Spleen (tissue), 11 donors: Measurements from ENCODE around the gene CRNN. TPM values are rescaled to one million over a fixed set of nuclear protein-coding genes. Genes with fewer than 3 reads are reported as not detected.

ENCODE experiments used
- DNase-seq: peaks from one replicate; pipeline ENCODE4 v3.0.0-alpha.2; 2020
- H3K27ac ChIP-seq, 8 donors: fragments of 200-600 bp; sonication (generic) in 7 of 8; 1 replicate in 4 of 8; 2 replicates in 4 of 8; pipeline versions ENCODE4 v1.5.0 to v1.8.0; 2016 to 2021; ENCODE audit warnings: inconsistent platforms in 4 of 8, mild to moderate bottlenecking in 4 of 8, moderate library complexity in 1 of 8
- H3K27me3 ChIP-seq, 7 donors: fragments of 200-600 bp; sonication (generic) in 6 of 7; replicated peaks in 1 of 7; 1 replicate in 4 of 7; 2 replicates in 3 of 7; pipeline versions ENCODE4 v1.5.0 to v1.8.0; 2016 to 2021; ENCODE audit warnings: inconsistent platforms in 3 of 7, mild to moderate bottlenecking in 1 of 7
- H3K36me3 ChIP-seq, 6 donors: fragments of 200-600 bp; sonication (generic) in 5 of 6; 1 replicate in 4 of 6; 2 replicates in 2 of 6; pipeline versions ENCODE4 v1.5.0 to v1.8.0; 2016 to 2021; ENCODE audit warnings: inconsistent platforms in 2 of 6
- H3K4me1 ChIP-seq, 6 donors: fragments of 200-600 bp; sonication (generic) in 5 of 6; 1 replicate in 3 of 6; 2 replicates in 3 of 6; pipeline versions ENCODE4 v1.5.0 to v1.8.0; 2016 to 2021; ENCODE audit warnings: inconsistent platforms in 3 of 6
- H3K4me3 ChIP-seq, 8 donors: fragments of 200-600 bp; sonication (generic) in 7 of 8; 1 replicate in 4 of 8; 2 replicates in 4 of 8; pipeline versions ENCODE4 v1.5.0 to v1.8.0; 2016 to 2021; ENCODE audit warnings: inconsistent platforms in 4 of 8, mild to moderate bottlenecking in 4 of 8, moderate library complexity in 2 of 8
- H3K9me3 ChIP-seq, 8 donors: fragments of 200-600 bp; sonication (generic) in 7 of 8; 1 replicate in 4 of 8; 2 replicates in 4 of 8; pipeline versions ENCODE4 v1.5.0 to v1.8.0; 2016 to 2021; ENCODE audit warnings: inconsistent platforms in 4 of 8
- POLR2A ChIP-seq, 3 donors: fragments of 450-650 bp; IDR thresholded peaks; one replicate each; pipeline ENCODE4 v1.5.1; 2017; ENCODE audit warnings: antibody characterized with exemption in 3 of 3, mild to moderate bottlenecking in 1 of 3
- POLR2AphosphoS5 ChIP-seq, 3 donors: sonication (generic); formaldehyde crosslinking; IDR thresholded peaks; one replicate each; pipeline ENCODE4 v1.5.1; 2017; ENCODE audit warnings: antibody characterized with exemption in 3 of 3
- WGBS, 5 donors: extraction: QIAGEN DNeasy Blood & Tissue Kit in 3 of 5; methylation state at CpG; one replicate each; pipeline versions ENCODE4 v1.1.5 to v1.1.7; 2013 to 2018; 5-methylcytosine and 5-hydroxymethylcytosine counted together
- intact Hi-C: fragments of 100-400 bp; cut with DNase I; formaldehyde crosslinking; loops from one replicate; pipeline ENCODE4 v1.15.0; 2023; ENCODE audit warnings: low total_unique reads
- polyA plus RNA-seq, 3 donors: library from polyadenylated mRNA; stranded (reverse); fragments of 200-250 nt; gene quantifications; one replicate each; pipeline ENCODE4 v1.2.1, GENCODE V29; 2013
- total RNA-seq, 7 donors: library from RNA; depleted of rRNA in 3 of 7; stranded (reverse); fragments of >200 nt in 3 of 7; fragmentation: NEBNext Ultra II Directional in 4 of 7; extraction: Animal tissue kit (Norgen Biotek cat#: 25700) in 4 of 7; gene quantifications; one replicate each; pipeline versions ENCODE4 v1.1.0 to v1.2.1, GENCODE V29; 2016 to 2021
- TF ChIP-seq, protein P1 (sequence below), 11 experiments: fragments of 200-600 bp in 7 of 11; fragments of 450-650 bp in 4 of 11; sonication (generic) in 4 of 11; IDR thresholded peaks in 8 of 11; conservative IDR thresholded peaks in 3 of 11; 1 replicate in 7 of 11; 2 replicates in 4 of 11; pipeline versions ENCODE4 v1.4.0 to v1.8.0; 2016 to 2021; ENCODE audit warnings: antibody characterized with exemption in 11 of 11, inconsistent platforms in 4 of 11, mild to moderate bottlenecking in 1 of 11
- donor health status: healthy with polysubstance abuse.
- donor health status: DM: no; HTN: no; CAD: no; lungs with moderate emphysema.
- donor health status: DM: no; HTN: no; CAD: no.
- donor health status: Bipolar disorder and iron deficiency.
- donor health status: healthy.
- donor health status: DM: no; HTN: no; CAD: no.
- donor health status: DM: yes; HTN: yes; CAD: no.

Gene CRNN
- total and polyA plus RNA-seq, 10 donors = 0.11 to 2.2 (median 0.39) TPM; not detected in 7

GRCh38 chr1:152447484-152447883 is 33.4 kb upstream of the CRNN start:
- intact Hi-C loops = no loop called here
- Histone ChIP-seq H3K4me1 (peaks cover 0 to 9% (median 0%) of the 10 kb centered on the region in 6 donors), H3K27ac (no peak overlapping the region), H3K9me3 (no peaks in the 10 kb centered on the region), H3K4me3 (no peak overlapping the region), H3K36me3 (no peaks in the 10 kb centered on the region), H3K27me3 (no peaks in the 10 kb centered on the region)
- DNase-seq = no peak
- no peak for TF ChIP-seq POLR2A (IDR thresholded peaks at IDR 0.05)
- TF ChIP-seq POLR2AphosphoS5 (IDR thresholded peaks at IDR 0.05) = no peak
- TF ChIP-seq, protein P1, sequence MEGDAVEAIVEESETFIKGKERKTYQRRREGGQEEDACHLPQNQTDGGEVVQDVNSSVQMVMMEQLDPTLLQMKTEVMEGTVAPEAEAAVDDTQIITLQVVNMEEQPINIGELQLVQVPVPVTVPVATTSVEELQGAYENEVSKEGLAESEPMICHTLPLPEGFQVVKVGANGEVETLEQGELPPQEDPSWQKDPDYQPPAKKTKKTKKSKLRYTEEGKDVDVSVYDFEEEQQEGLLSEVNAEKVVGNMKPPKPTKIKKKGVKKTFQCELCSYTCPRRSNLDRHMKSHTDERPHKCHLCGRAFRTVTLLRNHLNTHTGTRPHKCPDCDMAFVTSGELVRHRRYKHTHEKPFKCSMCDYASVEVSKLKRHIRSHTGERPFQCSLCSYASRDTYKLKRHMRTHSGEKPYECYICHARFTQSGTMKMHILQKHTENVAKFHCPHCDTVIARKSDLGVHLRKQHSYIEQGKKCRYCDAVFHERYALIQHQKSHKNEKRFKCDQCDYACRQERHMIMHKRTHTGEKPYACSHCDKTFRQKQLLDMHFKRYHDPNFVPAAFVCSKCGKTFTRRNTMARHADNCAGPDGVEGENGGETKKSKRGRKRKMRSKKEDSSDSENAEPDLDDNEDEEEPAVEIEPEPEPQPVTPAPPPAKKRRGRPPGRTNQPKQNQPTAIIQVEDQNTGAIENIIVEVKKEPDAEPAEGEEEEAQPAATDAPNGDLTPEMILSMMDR (IDR thresholded peaks at IDR 0.05 in 8 of 11, conservative IDR thresholded peaks at IDR 0.05 in 3 of 11) = no peak
- 53 to 59% (median 59%) methylated on average over 4 of the region's 4 CpGs for WGBS, 5 donors

DNA sequence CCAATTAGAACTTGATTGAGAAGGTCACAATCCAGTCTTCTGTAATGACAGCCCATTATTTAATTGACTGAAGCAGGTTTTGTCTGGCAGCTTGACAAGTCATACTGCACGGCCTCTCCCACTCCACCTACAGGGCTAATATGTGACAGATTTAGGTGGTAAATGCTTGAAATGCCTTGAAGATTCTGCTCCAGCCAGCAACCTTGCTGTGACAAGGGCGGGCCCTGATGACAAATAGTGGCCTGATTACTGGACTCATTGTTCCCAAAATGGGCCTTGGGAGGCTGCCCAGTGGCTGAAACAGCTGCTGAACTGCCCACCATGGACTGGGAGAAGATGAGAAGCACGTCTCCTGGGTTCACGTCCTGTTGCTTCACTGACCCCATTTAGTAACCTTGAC is 30.0 kb upstream of the CRNN start:
- H3K4me1 ChIP-seq = peaks cover 0 to 17% (median 7%) of the 10 kb centered on the region in 6 donors
- intact Hi-C loops = loop anchor here (5.0 kb wide), 1 partner anchor 97 kb away; no protein-coding TSS in a partner anchor
- WGBS, 5 donors = 56 to 68% (median 64%) methylated on average over 4 of the region's 4 CpGs

GRCh38 chr1:152442765-152443164 is 28.7 kb upstream of the CRNN start:
- peaks cover 0 to 17% (median 7%) of the 10 kb centered on the region in 6 donors for H3K4me1 ChIP-seq
- no peak overlapping the region for H3K4me3 ChIP-seq
- H3K36me3 ChIP-seq = no peaks in the 10 kb centered on the region
- intact Hi-C loops = loop anchor here (5.0 kb wide), 1 partner anchor 95 kb away; no protein-coding TSS in a partner anchor
- WGBS, 5 donors = 24 to 57% (median 32%) methylated on average over 3 of the region's 3 CpGs
- TF ChIP-seq, protein P1 (IDR thresholded peaks at IDR 0.05 in 8 of 11, conservative IDR thresholded peaks at IDR 0.05 in 3 of 11) = peak in 1 of 11 experiments; percentile 18
- no peak for TF ChIP-seq POLR2A (IDR thresholded peaks at IDR 0.05)
- H3K27me3 ChIP-seq = peaks cover 0 to 9% (median 0%) of the 10 kb centered on the region in 7 donors
- peak overlapping the region in 3 of 8 donors; percentile 3 to 44 (median 21) for H3K27ac ChIP-seq
- no peaks in the 10 kb centered on the region for H3K9me3 ChIP-seq
- DNase-seq = no peak

More for the DNA sequence above, 30.0 kb upstream of the CRNN start:
- H3K36me3 ChIP-seq = no peaks in the 10 kb centered on the region
- no peaks in the 10 kb centered on the region for H3K27me3 ChIP-seq
- DNase-seq = no peak
- no peak overlapping the region for H3K4me3 ChIP-seq
- TF ChIP-seq POLR2AphosphoS5 (IDR thresholded peaks at IDR 0.05) (no peak), POLR2A (IDR thresholded peaks at IDR 0.05) (no peak)
- TF ChIP-seq, protein P1 (IDR thresholded peaks at IDR 0.05 in 8 of 11, conservative IDR thresholded peaks at IDR 0.05 in 3 of 11) = no peak
- no peak overlapping the region for H3K27ac ChIP-seq
- H3K9me3 ChIP-seq = no peaks in the 10 kb centered on the region

DNA sequence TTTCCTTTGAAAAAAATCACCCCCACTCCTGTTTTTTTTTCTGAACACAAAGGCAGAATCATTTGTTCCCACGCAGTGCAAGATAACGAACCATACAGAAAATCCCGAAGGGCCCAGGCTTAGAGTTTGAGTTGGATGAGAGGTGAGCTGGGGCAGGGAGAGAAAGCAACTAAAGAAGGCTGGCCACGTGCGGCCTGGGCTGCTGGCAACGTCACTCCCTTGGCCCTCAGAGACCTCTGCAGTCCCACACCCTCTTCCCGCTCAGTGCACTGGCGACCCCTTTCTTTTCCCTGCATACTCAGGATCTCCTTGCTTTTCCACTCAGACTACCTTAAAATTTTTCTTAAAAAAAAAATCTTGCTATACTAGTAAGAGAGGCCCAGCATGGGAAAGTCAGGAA is 28.2 kb upstream of the CRNN start:
- TF ChIP-seq POLR2A (IDR thresholded peaks at IDR 0.05) (no peak), POLR2AphosphoS5 (IDR thresholded peaks at IDR 0.05) (no peak)
- TF ChIP-seq, protein P1 (IDR thresholded peaks at IDR 0.05 in 8 of 11, conservative IDR thresholded peaks at IDR 0.05 in 3 of 11) = no peak
- Histone ChIP-seq H3K9me3 (no peaks in the 10 kb centered on the region), H3K4me3 (no peak overlapping the region), H3K4me1 (peaks cover 0 to 17% (median 7%) of the 10 kb centered on the region in 6 donors), H3K27me3 (peaks cover 0 to 10% (median 0%) of the 10 kb centered on the region in 7 donors), H3K36me3 (no peaks in the 10 kb centered on the region), H3K27ac (peak overlapping the region in 1 of 8 donors; percentile 3)
- no peak for DNase-seq
- intact Hi-C loops = loop anchor here (5.0 kb wide), 1 partner anchor 95 kb away; no protein-coding TSS in a partner anchor
- 57 to 69% (median 60%) methylated on average over 8 of the region's 8 CpGs for WGBS, 5 donors
